HUES6 (cell line): Measurements from ENCODE around the gene NLRP3.
"Not testable (repeated sequence)": the region's sequence is repeated elsewhere in the genome, so short reads cannot be mapped to it uniquely, and the experiment has no call there.

Source experiments
- H3K27ac ChIP-seq: 2 replicates; pipeline ENCODE4 v1.7.0; 2013; ENCODE audit warnings: low read depth, mild to moderate bottlenecking, low read length, inconsistent platforms
- H3K27me3 ChIP-seq: 2 replicates; pipeline ENCODE4 v1.6.1; 2013; ENCODE audit warnings: low read length; ENCODE audit not compliant: control insufficient read depth, insufficient read depth
- H3K36me3 ChIP-seq: 2 replicates; pipeline ENCODE4 v1.6.1; 2013; ENCODE audit warnings: low read length; ENCODE audit not compliant: control insufficient read depth, insufficient read depth
- H3K4me1 ChIP-seq: 2 replicates; pipeline ENCODE4 v1.6.1; 2013; ENCODE audit warnings: low read length; ENCODE audit not compliant: control insufficient read depth, insufficient read depth
- H3K4me3 ChIP-seq: 2 replicates; pipeline ENCODE4 v1.5.1; 2013; ENCODE audit warnings: low read depth, low read length
- H3K9ac ChIP-seq: one replicate; pipeline ENCODE4 v1.6.1; 2013; ENCODE audit warnings: mild to moderate bottlenecking, low read length
- H3K9me3 ChIP-seq: 2 replicates; pipeline ENCODE4 v1.6.1; 2013; ENCODE audit warnings: low read depth, low read length; ENCODE audit not compliant: control insufficient read depth, insufficient read depth

NLRP3 gene

DNA sequence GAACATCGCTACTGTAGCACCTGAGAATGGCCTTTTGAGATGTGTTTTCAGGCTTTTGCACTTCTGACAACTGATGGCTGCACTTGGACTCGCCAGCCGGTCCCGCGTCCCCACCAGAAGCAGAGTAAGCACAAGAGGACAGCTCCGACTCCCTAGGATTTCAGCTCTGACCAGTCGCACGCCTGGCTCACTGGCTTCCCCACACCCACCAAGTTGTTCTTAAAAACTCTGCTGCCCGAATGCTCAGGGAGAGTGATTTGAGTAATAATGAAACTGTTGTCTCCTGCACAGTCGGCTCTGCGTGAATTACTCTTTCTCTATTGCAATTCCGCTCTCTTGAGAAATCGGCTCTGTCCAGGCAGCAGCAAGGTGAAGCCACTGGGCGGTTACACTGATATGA, 40.2 kb upstream of the NLRP3 start:
- peak overlapping the region; percentile 58 for H3K9ac ChIP-seq
- peak overlapping the region; percentile 63 for H3K4me3 ChIP-seq

DNA sequence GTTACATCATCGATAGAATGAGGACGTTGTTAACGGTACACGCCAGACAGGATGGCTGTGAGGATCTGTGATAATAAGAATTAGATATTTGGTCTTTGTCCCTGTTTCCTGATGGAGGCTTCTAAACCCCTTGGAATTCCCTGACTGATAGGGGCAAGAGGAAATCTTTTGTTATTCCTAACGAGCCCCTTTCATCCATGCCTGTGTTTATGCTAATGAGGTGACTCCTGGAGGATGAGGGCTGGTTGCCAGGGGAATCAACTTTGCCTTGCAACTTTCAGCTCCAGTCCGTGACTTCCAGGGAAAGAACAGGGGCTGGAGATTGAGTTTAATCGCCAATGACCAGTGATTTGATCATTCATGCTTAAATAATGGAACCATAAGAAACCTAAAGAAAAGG, 39.3 kb upstream of the NLRP3 start:
- H3K36me3 ChIP-seq: no peaks in the 10 kb centered on the region
- H3K9ac ChIP-seq: peak overlapping the region; percentile 83
- peak overlapping the region; percentile 95 for H3K27ac ChIP-seq
- H3K4me1 ChIP-seq: peaks cover 42% of the 10 kb centered on the region
- peak overlapping the region; percentile 63 for H3K4me3 ChIP-seq
- H3K27me3 ChIP-seq: no peaks in the 10 kb centered on the region
- peaks cover 9% of the 10 kb centered on the region; the same call in 1 of the 2 replicates for H3K9me3 ChIP-seq

More for the DNA sequence above, 40.2 kb upstream of the NLRP3 start:
- Histone ChIP-seq H3K4me1 (peaks cover 49% of the 10 kb centered on the region), H3K27ac (peak overlapping the region; percentile 95), H3K36me3 (no peaks in the 10 kb centered on the region), H3K9me3 (peaks cover 9% of the 10 kb centered on the region; the same call in 1 of the 2 replicates), H3K27me3 (no peaks in the 10 kb centered on the region)

DNA sequence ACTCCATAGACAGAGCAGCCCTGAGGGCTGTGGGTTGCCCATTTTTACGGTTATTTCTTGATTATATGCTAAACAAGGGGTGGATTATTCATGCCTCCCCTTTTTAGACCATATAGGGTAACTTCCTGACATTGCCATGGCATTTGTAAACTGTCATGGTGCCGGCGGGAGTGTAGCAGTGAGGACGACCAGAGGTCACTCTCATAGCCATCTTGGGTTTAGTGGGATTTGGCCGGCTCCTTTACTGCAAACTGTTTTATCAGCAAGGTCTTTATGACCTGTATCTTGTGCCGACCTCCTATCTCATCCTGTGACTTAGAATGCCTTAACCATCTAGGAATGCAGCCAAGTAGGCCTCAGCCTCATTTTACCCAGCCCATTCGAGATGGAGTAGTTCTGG, 38.3 kb upstream of the NLRP3 start:
- Histone ChIP-seq H3K4me3 (peak overlapping the region; percentile 63), H3K9ac (peak overlapping the region; percentile 83), H3K27ac (peak overlapping the region; percentile 95), H3K4me1 (peaks cover 42% of the 10 kb centered on the region)
- H3K27me3 ChIP-seq, H3K9me3 ChIP-seq, H3K36me3 ChIP-seq: not testable (repeated sequence)

DNA sequence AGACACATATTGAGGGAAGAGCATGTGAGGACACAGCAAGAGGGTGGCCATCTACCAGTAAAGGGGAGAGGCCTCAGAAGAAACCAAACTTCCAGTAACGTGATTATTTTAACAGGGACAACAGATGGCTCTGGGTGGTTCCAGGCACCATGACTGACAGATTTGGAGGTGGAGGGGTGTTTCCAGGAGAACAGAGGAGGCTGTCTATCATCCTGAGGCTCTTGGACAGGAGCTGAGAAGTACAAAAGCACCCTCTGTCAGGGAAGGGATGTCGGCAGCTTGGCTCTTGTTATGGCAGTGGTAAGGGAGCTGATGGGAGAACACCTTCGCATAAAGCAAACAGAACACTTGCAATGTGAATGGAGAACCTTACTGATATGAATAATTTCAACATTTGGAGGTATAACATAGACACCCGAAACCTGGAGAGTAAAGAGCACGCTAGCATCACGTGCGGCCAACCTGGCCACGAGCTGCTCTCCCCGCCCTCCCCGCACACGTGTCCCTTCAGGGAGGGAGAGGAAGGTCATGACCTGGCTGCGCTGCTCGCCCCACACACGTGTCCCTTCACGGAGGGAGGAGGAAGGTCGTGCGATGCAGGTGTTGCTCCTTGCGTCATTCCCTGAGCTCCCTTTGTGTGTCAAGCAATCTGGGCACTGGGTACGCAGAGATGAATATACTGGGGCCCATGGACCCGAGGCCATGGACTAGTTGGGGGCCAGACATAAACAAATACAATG, 37.5 kb upstream of the NLRP3 start:
- H3K27me3 ChIP-seq: no peaks in the 10 kb centered on the region
- no peaks in the 10 kb centered on the region for H3K36me3 ChIP-seq
- H3K9ac ChIP-seq: no peak overlapping the region
- no peak overlapping the region for H3K27ac ChIP-seq
- no peak overlapping the region for H3K4me3 ChIP-seq
- H3K4me1 ChIP-seq: peaks cover 44% of the 10 kb centered on the region
- H3K9me3 ChIP-seq: peaks cover 9% of the 10 kb centered on the region; the same call in 1 of the 2 replicates

DNA sequence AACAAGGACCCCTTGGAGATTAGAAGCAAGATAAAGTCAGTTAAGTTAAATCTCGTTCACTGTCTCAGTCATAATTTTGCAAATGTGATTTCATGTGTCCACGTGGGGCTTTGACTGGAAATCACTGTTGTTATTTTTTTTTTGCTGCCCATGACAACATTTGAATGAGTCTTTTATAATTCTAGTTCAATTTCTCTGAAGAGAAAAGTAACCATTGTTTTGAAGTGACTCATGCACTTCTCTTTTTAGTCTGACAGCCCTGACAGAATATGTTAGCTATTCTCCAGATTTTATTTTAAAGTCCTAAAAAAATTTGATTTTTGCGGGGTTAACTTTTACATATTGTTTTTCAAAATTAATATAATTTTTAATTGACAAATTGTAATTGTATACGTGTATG, 30.7 kb upstream of the NLRP3 start:
- H3K27me3 ChIP-seq: peaks cover 11% of the 10 kb centered on the region
- H3K4me3 ChIP-seq: no peak overlapping the region
- peaks cover 15% of the 10 kb centered on the region for H3K4me1 ChIP-seq
- H3K36me3 ChIP-seq: no peaks in the 10 kb centered on the region
- H3K27ac ChIP-seq: no peak overlapping the region
- H3K9ac ChIP-seq: no peak overlapping the region
- peaks cover 10% of the 10 kb centered on the region for H3K9me3 ChIP-seq

DNA sequence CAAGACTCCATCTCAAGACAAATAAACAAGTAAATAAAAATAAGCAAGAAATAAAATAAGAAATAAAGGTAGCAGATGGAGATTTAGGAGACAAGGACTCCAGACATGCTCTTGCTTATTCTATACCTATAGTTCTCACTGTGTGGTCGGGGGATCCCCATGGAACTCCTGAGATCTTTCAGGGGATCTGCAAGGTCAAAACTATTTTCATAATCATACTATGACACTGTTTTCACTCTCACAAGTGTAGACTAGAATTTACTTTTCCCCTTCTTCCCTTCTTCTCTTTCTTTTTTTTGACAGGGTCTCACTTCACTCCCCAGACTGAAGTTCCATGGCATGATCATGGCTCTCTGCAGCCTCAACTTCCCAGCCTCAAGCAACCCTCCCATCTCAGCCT, 29.8 kb upstream of the NLRP3 start:
- no peak overlapping the region for H3K9ac ChIP-seq

DNA sequence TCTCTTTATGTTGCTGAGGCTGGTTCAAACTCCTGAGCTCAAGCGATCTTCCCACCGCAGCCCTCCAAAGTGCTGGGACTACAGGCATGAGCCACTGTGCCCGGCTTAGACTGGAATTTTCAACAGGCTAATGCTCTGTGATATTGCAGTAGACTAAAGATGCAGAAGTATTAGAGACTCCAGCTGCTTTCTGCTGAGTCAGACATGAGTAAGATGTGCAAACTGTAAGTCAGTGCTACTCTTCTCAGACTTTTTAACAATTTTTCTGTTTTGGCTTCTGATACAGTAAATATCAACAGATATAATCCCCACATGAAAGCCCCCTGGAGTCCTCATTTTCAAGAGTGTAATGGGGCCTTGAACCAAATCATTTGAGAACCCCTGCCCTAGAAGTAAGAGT, 29.3 kb upstream of the NLRP3 start:
- Histone ChIP-seq H3K4me1 (peaks cover 15% of the 10 kb centered on the region), H3K27ac (no peak overlapping the region), H3K9ac (no peak overlapping the region), H3K4me3 (no peak overlapping the region), H3K9me3 (peaks cover 8% of the 10 kb centered on the region; the same call in 1 of the 2 replicates), H3K36me3 (no peaks in the 10 kb centered on the region), H3K27me3 (peaks cover 11% of the 10 kb centered on the region)

More for the DNA sequence above, 29.8 kb upstream of the NLRP3 start:
- H3K27me3 ChIP-seq: peaks cover 11% of the 10 kb centered on the region
- H3K9me3 ChIP-seq: peaks cover 8% of the 10 kb centered on the region; the same call in 1 of the 2 replicates
- no peaks in the 10 kb centered on the region for H3K36me3 ChIP-seq
- H3K4me1 ChIP-seq: peaks cover 15% of the 10 kb centered on the region
- H3K4me3 ChIP-seq: no peak overlapping the region
- H3K27ac ChIP-seq: no peak overlapping the region

DNA sequence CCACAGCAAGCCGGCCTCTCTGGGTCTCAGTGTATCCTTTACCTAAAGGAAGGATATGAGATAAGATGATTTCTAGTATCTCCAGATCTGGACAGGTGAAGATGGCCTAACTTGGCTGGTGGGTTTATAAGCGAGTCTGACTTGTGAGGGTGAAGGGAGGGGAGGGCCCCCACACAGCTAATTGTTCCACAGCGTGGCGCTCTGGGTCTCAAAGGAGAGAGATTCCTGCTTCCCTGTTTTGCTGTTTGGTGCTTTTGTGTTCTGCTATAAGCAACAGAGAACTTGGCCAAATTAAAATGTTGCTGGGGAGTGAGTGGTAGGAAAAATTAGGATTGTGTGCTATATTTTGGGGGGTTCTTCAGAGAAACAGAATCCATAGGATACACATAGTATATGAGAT, 28.9 kb upstream of the NLRP3 start:
- Histone ChIP-seq H3K9ac (no peak overlapping the region), H3K36me3 (no peaks in the 10 kb centered on the region), H3K27me3 (peaks cover 11% of the 10 kb centered on the region), H3K4me1 (peaks cover 15% of the 10 kb centered on the region), H3K9me3 (peaks cover 8% of the 10 kb centered on the region; the same call in 1 of the 2 replicates), H3K4me3 (no peak overlapping the region), H3K27ac (no peak overlapping the region)

DNA sequence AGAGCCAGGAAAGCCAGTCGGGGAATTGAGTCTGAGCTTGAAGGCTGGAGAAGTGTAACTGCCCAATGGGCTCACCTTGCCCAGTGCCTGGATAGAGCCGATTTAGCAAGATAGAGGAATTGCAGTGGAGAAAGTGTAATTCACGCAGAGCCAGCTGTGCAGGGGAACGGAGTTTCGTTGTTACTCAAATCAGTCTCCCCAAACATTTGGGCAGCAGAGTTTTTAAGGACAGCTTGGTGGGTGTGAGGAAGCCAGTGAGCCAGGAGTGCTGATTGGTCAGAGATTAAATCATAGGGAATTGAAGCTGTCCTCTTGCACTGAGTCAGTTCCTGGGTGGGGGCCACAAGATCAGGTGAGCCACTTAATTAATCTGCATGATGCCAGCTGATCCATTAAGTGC, 28.4 kb upstream of the NLRP3 start:
- Histone ChIP-seq H3K9me3 (peaks cover 8% of the 10 kb centered on the region; the same call in 1 of the 2 replicates), H3K36me3 (no peaks in the 10 kb centered on the region), H3K9ac (no peak overlapping the region), H3K27ac (no peak overlapping the region), H3K27me3 (peaks cover 11% of the 10 kb centered on the region), H3K4me1 (peaks cover 15% of the 10 kb centered on the region), H3K4me3 (no peak overlapping the region)

DNA sequence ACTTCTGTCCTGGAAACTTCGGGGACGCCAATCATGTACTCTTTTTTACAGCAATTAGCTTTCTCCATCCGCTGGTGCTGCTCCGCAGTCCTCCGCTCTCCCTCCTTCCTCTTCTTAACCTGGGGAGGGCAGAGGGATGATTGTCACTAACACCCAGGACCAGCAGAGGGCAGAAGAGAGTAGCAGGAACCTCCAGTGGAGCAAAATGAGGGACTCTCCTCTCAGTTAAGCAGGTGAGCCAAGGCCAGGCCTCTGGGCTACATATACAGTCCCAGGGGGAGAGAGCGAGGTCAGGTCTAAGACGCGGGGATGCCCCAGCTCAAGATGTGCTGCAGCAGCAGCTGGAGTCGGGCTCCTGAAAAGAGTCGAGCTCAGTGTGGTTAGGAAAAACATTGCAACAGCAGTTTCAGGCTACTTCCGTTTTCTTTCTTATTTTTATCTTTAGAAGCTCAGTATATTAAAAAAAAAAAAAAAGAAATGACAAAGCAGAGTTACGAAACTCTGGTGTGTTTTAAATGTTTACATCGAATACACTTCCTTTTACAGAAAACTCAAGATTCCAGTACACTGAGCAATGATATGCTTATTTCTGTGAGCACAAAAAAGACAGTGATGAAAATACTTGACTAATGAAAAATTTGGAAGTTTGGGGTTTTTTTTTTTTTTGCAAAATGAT, 25.7 kb upstream of the NLRP3 start:
- H3K27me3 ChIP-seq: peaks cover 11% of the 10 kb centered on the region
- no peak overlapping the region for H3K4me3 ChIP-seq

DNA sequence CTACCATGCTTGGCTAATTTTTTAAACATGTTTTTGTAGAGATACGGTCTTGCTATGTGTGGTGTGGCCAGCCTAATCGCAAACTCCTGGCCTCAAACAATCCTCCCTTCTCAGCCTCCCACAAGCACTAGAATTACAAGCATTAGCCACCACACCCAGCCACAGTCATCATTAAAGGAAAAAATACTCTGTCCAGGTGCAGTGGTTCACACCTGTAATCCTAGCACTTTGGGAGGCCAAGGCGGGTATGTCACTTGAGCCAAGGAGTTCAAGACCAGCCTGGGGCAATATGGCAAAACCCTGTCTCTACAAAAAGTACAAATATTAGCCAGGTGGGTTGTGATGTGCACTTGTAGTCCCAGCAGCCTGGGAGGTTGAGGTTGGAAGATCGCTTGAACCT, 25.0 kb upstream of the NLRP3 start:
- Histone ChIP-seq H3K4me1 (peaks cover 12% of the 10 kb centered on the region), H3K27ac (no peak overlapping the region), H3K27me3 (peaks cover 11% of the 10 kb centered on the region), H3K9ac (no peak overlapping the region), H3K9me3 (no peaks in the 10 kb centered on the region), H3K4me3 (no peak overlapping the region), H3K36me3 (no peaks in the 10 kb centered on the region)

More for the DNA sequence above, 25.7 kb upstream of the NLRP3 start:
- peaks cover 12% of the 10 kb centered on the region for H3K4me1 ChIP-seq
- no peak overlapping the region for H3K9ac ChIP-seq
- no peak overlapping the region for H3K27ac ChIP-seq
- H3K9me3 ChIP-seq: no peaks in the 10 kb centered on the region
- H3K36me3 ChIP-seq: no peaks in the 10 kb centered on the region
